OCI-LY3 (cell line): Measurements from ENCODE around the gene HRH3.

Source experiments
- H2AFZ ChIP-seq: fragments of 200-600, 300-600 bp; shearing (Covaris generic); 2 replicates; pipeline ENCODE4 v1.6.0; 2014; ENCODE audit warnings: antibody characterized with exemption, low read depth, low read length
- H3K27ac ChIP-seq: fragments of 200-600, 300-600 bp; sonication (generic); 2 replicates; pipeline ENCODE4 v1.5.1; 2014; ENCODE audit warnings: mild to moderate bottlenecking, low read length, moderate library complexity, mixed read lengths
- H3K27me3 ChIP-seq: fragments of 200-600, 300-600 bp; sonication (generic); 2 replicates; pipeline ENCODE4 v1.6.1; 2014; ENCODE audit warnings: low read depth, low read length, mixed read lengths
- H3K36me3 ChIP-seq: fragments of 200-600, 300-600 bp; sonication (generic); replicated peaks from 2 replicates; pipeline ENCODE3; 2014; ENCODE audit warnings: low read depth, low read length, mixed read lengths
- H3K4me1 ChIP-seq: fragments of 300-600, 200-600 bp; sonication (generic); 2 replicates; pipeline ENCODE4 v1.6.1; 2014; ENCODE audit warnings: low read length, mixed read lengths
- H3K4me2 ChIP-seq: fragments of 200-600, 300-600 bp; sonication (generic); 2 replicates; pipeline ENCODE4 v1.6.1; 2014; ENCODE audit warnings: low read length, mixed read lengths
- H3K4me3 ChIP-seq: fragments of 300-600, 200-600 bp; sonication (generic); 2 replicates; pipeline ENCODE4 v1.5.1; 2014; ENCODE audit warnings: antibody characterized with exemption, mild to moderate bottlenecking, low read length, moderate library complexity
- H3K79me2 ChIP-seq: fragments of 300-600, 200-600 bp; shearing (Covaris generic); 2 replicates; pipeline ENCODE4 v1.6.1; 2014; ENCODE audit warnings: mild to moderate bottlenecking, low read length, mixed read lengths
- H3K9ac ChIP-seq: fragments of 300-600, 200-600 bp; shearing (Covaris generic); 2 replicates; pipeline ENCODE4 v1.6.0; 2014; ENCODE audit warnings: mild to moderate bottlenecking, low read length, moderate library complexity
- H3K9me3 ChIP-seq: fragments of 200-600, 300-600 bp; shearing (Covaris generic); 2 replicates; pipeline ENCODE4 v1.6.1; 2014; ENCODE audit warnings: low read length, mixed read lengths; ENCODE audit not compliant: insufficient read depth
- H4K20me1 ChIP-seq: fragments of 200-600, 300-600 bp; sonication (generic); 2 replicates; pipeline ENCODE4 v1.6.1; 2016; ENCODE audit warnings: low read length, mixed read lengths; ENCODE audit not compliant: insufficient read depth
- EZH2phosphoT487 ChIP-seq: fragments of 200-600 bp; shearing (Covaris generic); IDR thresholded peaks from 2 replicates; pipeline ENCODE4 v1.6.1; 2018; ENCODE audit warnings: antibody characterized with exemption, mixed run types, low read depth
- TF ChIP-seq, protein P1 (sequence below): fragments of 200-600, 300-600 bp; sonication (generic); IDR thresholded peaks from 2 replicates; pipeline ENCODE4 v1.5.1; 2014; ENCODE audit warnings: antibody characterized with exemption, low read length, low read depth

HRH3 gene

DNA sequence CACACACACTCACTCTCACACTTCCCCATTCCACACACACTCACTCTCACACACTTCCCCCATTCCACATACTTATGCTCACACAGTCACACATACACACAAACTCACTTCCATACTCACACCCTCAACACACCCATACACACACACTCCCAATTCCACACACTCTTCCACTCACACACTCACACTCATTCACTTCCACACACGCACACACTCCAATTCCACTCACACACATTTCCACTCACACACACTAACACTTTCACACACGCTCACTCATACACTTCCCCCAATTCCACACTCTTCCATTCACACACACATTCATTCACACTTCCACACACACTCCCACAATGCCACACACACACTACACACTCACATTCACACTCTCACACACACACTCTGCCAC lies 10.2 kb upstream of the HRH3 start:
- no peaks in the 10 kb centered on the region for H3K4me1 ChIP-seq
- TF ChIP-seq, protein P1, sequence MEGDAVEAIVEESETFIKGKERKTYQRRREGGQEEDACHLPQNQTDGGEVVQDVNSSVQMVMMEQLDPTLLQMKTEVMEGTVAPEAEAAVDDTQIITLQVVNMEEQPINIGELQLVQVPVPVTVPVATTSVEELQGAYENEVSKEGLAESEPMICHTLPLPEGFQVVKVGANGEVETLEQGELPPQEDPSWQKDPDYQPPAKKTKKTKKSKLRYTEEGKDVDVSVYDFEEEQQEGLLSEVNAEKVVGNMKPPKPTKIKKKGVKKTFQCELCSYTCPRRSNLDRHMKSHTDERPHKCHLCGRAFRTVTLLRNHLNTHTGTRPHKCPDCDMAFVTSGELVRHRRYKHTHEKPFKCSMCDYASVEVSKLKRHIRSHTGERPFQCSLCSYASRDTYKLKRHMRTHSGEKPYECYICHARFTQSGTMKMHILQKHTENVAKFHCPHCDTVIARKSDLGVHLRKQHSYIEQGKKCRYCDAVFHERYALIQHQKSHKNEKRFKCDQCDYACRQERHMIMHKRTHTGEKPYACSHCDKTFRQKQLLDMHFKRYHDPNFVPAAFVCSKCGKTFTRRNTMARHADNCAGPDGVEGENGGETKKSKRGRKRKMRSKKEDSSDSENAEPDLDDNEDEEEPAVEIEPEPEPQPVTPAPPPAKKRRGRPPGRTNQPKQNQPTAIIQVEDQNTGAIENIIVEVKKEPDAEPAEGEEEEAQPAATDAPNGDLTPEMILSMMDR, result no peak
- TF ChIP-seq EZH2phosphoT487, result no peak
- H3K9me3 ChIP-seq, result no peaks in the 10 kb centered on the region
- no peaks in the 10 kb centered on the region for H3K27me3 ChIP-seq
- H4K20me1 ChIP-seq, result no peaks in the 10 kb centered on the region
- H3K9ac ChIP-seq, result no peak overlapping the region
- H3K36me3 ChIP-seq, result no peaks in the 10 kb centered on the region
- H3K79me2 ChIP-seq, result no peaks in the 10 kb centered on the region
- H3K27ac ChIP-seq, result no peak overlapping the region
- H3K4me3 ChIP-seq, result no peak overlapping the region
- H2AFZ ChIP-seq, result no peak overlapping the region
- no peak overlapping the region for H3K4me2 ChIP-seq

DNA sequence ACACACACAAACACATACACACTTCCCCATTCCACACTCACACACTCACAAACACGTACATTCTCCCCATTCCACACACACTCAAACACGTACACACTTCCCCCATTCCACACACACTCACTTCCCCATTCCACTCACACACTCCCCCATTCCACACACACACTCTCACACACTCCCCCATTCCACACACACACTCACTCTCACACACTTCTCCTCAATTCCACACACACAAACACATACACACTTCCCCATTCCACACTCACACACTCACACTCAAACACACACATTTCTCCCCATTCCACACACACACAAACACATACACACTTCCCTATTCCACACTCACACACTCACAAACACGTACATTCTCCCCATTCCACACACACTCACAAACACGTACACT lies 9.6 kb upstream of the HRH3 start:
- Histone ChIP-seq H3K79me2 (no peaks in the 10 kb centered on the region), H3K4me3 (no peak overlapping the region), H3K27ac (no peak overlapping the region), H3K4me1 (no peaks in the 10 kb centered on the region), H3K27me3 (no peaks in the 10 kb centered on the region), H3K36me3 (no peaks in the 10 kb centered on the region), H3K9me3 (no peaks in the 10 kb centered on the region), H3K4me2 (no peak overlapping the region), H3K9ac (no peak overlapping the region), H4K20me1 (no peaks in the 10 kb centered on the region), H2AFZ (no peak overlapping the region)
- TF ChIP-seq EZH2phosphoT487, result no peak
- TF ChIP-seq, protein P1, result no peak

DNA sequence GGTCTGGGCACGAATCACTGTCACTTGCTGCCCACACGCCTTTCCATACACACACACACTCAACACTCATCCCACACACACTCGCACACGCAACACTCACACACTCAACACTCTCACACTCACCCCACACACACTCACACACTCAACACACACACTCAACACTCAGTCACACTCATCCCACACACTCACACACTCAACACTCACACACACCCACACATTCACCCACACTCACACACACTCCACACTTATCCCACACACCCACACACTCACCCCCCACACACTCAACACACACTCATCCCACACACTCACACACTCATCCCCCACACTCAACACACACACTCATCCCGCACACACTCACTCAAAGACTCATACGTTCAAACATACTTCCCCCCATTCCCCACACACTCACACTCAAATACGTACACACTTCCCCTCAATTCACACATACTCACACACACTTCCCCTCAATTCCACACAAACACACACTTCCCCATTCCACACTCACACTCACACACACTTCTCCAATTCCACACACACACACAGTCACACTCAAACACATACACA lies 9.0 kb upstream of the HRH3 start:
- TF ChIP-seq EZH2phosphoT487, result no peak
- TF ChIP-seq, protein P1, result no peak
- Histone ChIP-seq H3K4me1 (no peaks in the 10 kb centered on the region), H4K20me1 (no peaks in the 10 kb centered on the region), H3K9ac (no peak overlapping the region), H3K4me3 (no peak overlapping the region), H3K79me2 (no peaks in the 10 kb centered on the region), H2AFZ (no peak overlapping the region), H3K36me3 (no peaks in the 10 kb centered on the region), H3K9me3 (no peaks in the 10 kb centered on the region), H3K27ac (no peak overlapping the region), H3K4me2 (no peak overlapping the region), H3K27me3 (no peaks in the 10 kb centered on the region)

DNA sequence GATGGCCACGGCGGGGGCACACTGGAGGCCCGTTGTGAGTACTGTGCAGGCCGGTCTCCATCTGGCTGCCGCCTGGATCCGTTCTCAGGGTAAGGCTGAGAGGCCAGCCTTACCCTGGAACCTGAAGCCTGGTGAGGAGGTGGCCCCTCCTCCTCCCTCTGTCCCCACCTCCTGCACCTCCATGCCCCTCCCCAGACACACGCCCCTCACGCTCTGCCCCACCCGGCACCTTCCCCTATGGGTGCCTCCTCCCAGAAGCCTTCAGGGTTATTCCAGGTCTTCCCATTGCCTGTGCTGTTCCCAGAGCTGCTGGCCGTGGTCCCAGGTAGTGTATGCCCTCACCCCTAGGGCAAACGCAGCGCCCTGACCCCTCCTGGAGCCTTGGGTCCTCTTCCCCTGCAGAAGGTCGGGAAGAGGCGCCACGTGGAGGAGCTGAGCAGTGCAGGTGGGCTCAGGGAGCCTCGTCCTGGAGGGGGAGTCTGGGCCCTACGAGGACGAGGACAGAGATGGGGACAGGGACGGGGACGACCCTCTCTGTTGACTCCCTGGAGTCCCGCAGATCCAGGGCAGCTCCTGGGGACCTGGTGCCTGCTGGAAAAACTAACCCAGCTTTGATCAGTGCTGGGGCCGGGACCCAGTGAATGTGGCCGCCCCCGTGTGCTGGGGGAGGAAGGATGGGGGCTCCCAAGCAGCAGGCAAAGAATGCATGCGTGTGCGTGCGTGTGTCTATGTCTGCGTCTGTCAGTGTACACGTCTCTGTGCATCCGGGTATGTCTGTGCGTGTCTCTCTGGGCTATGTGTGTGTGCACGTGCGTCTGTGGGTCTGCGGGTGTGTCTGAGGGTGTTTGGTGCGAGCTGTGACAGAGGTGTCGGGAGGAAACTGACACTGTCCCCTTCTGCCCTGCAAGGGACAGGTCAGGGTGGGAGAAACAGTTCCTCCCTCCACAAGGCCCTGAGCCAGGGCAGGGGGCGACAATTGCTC lies 8.2 kb upstream of the HRH3 start:
- H3K4me1 ChIP-seq, result no peaks in the 10 kb centered on the region
- no peaks in the 10 kb centered on the region for H3K36me3 ChIP-seq
- no peak overlapping the region for H3K4me2 ChIP-seq
- H3K9ac ChIP-seq, result no peak overlapping the region
- H3K27me3 ChIP-seq, result no peaks in the 10 kb centered on the region
- no peaks in the 10 kb centered on the region for H3K9me3 ChIP-seq
- TF ChIP-seq, protein P1, result no peak
- TF ChIP-seq EZH2phosphoT487, result no peak
- no peak overlapping the region for H3K27ac ChIP-seq
- no peak overlapping the region for H3K4me3 ChIP-seq
- no peak overlapping the region for H2AFZ ChIP-seq
- H4K20me1 ChIP-seq, result no peaks in the 10 kb centered on the region
- no peaks in the 10 kb centered on the region for H3K79me2 ChIP-seq
